NCI-H2171 treated with DMSO at 0.1 percent for 48 hours (cell line): Measurements from ENCODE around the gene CTAG1B.
A peak's percentile ranks its signal among the peaks of the same experiment; 100 is the strongest.
"Not testable (repeated sequence)": the region's sequence is repeated elsewhere in the genome, so short reads cannot be mapped to it uniquely, and the experiment has no call there.

Source experiments
- DNase-seq: peaks from one replicate; lab custom pipeline; 2025; lab: John Stamatoyannopoulos, UW

CTAG1B gene

DNA sequence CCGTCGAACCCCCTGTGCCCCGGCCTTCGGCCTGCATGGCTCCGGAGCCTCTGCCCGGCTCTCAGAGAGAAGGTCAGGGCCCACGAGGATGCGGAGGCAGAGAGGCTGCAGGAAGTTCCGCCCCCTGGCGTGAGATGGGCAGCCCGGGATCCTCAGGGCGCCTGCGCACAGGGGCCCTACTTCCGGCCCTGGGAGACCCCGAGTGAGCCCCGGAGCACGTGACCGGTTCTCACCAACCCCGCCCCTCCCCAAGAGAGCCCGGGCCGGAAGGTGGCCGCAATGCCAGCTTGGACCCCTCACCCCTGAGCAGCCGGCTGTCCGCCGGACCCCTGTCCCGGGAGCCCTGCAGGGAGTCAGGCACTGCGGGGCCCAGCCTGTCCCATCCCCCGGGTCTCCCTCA lies at the start of gene CTAG1B:
CTAG1B (minus strand) TSS at position 101 of the 400 bp plus-strand sequence; CDS start at position 37, 64 bp downstream.
- not testable (repeated sequence) for DNase-seq

DNA sequence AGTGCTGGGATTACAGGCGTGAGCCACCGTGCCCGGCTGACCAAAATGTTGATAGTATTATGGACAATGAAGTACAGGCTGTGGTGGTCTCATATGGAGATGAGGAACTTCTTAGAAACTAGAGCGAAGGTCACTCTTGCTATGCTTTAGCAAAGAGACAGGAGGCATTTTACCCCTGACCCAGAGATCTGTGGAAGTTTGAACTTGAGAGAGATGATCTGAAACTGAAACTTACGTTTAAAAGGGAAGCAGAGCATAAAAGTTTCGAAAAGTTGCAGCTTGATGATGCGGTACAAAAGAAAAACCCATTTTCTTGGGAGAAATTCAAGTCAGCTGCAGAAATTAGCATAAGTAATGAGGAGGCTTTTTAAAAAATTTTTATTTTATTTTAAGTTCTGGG lies 42.8 kb upstream of the CTAG1B start:
- no peak for DNase-seq

DNA sequence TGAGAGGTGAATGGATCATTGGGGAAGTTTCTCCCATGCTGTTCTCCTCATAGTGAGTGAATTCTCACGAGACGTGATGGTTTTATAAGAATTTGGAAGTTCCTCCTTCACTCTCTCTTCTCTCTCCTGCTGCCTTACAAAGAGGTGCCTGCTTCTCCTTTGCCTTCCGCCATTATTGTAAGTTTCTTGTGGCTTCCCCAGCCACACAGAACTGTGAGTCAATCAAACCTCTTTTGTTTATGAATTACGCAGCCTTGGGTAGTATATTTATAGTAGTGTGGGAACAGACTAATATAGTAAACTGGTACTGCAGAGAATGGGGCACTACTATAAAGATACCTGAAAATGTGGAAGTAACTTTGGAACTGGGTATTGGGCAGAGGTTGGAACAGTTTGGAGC lies 42.1 kb upstream of the CTAG1B start:
- no peak for DNase-seq

DNA sequence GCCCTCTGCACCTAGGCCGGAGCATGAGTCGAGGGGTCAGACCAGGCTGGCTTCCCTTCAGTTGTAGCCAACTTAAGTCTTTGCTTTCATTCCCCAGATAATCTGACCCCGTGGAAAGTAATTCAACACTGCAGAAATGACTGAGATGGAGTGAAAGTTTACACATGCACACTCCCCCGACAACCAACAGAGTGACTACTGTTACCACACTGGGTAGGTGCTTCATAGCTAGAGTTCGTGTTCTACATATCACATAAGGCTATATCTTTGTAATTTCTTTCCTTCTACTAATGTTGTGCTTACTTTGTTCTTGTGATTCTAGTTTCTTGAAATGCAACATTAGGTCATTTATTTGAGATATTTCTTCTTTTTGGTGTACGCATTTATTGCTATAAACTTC lies 41.5 kb upstream of the CTAG1B start:
- DNase-seq: no peak

DNA sequence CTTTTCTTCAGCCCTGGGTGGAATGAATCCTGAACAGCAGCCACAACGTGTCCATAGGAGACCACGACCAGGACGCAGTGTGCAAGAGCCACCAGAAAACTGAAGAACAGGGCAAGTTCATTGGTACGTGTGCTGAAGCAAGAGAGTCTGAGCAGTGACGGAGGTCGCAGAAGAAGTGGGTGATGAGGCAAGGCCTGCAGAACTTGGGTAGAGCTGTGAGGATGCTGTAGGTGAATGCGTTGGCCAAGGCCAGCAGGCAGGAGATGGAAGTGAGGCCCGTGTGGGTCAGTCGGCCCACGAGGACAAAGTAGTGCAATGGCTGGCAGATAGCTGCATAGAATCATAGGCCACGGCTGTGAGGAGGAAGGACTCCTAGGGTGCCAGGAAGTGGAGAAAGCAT lies 39.9 kb upstream of the CTAG1B start:
- no peak for DNase-seq

DNA sequence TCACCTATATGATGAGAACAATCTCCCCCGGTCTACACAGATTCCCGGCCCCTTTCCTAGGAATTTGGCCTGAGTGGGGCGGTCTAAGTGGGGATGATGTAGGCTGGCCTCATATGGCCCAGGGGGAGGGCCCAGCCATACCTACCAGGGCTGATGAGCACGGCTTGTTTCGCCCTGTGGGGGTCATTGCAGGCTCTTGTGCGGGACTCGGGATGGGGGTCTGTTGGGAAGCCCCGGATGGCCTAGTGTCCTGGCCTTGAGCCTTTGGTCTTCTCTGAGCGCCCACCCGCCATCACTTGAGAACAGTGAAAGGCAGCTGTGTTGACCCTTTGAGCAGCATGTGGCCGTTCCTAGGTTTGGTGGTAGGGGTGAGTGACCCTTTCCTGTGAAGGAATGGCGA lies 39.1 kb upstream of the CTAG1B start:
- DNase-seq: no peak

DNA sequence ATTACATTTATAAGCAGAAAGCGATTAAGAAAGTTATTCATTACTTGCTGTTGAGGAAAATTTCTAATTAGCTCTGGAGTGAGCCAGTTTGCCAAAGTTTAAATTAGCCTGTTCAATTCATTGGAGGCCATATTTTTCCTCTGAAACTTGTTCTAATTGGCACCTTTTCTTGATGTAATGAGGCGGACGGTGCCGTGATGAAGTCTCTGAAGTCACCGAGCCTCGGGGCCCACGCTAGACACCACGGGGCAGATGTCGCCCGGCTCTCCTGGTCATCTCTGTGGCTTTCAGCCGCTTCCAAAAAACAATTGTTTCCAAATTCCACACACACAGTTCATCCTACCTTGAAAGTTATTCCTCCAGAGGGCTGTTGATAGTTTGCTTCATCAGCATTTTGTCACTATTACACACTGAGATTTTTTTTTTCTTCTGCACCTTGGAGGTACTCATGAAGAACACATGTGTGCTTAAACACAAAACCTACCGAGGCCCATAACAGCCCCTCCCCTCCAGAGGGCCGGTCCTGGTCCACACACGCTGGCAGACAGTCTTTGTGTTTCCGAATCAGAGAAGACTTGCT lies 38.2 kb upstream of the CTAG1B start:
- no peak for DNase-seq

DNA sequence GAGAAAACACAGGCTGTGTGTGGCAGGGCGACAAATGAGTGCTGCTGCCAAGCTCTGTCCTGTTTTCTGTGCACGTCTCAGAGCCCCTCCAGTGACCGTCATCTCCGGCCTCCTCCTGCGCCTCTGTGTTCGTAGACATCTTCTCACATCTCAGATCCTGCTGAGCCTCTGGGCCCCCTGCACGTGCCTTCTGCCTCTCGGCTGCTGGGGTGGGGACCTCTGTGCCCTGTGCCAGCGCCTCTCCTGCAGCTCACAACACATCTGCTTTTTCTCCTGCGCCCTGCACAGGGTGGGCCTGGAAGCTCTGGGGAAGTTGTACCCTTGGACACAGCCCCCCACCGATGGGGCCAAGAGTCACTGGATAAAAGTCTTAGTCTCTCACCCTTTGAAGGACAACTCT lies 36.7 kb upstream of the CTAG1B start:
- DNase-seq: no peak

DNA sequence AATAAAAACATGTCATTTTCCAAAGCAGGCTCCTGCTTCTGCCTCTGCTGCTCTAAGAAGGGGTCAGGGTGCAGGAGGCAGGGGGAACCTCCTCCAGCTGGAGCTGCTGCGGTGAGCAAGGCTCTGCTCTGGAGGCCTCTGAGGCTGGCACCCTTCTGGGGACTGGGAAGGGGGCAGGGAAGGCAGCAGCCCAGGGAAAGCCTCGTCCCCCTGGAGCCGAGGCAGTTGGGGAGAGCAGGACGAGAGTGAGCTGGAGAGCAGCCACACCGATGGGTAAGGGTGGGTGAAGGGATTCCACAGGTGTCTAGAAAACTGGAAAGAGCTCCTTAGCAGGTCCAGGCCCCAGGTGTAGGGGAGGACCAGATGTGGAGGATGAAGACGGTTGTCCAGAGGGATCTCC lies 36.3 kb upstream of the CTAG1B start:
- DNase-seq: no peak

DNA sequence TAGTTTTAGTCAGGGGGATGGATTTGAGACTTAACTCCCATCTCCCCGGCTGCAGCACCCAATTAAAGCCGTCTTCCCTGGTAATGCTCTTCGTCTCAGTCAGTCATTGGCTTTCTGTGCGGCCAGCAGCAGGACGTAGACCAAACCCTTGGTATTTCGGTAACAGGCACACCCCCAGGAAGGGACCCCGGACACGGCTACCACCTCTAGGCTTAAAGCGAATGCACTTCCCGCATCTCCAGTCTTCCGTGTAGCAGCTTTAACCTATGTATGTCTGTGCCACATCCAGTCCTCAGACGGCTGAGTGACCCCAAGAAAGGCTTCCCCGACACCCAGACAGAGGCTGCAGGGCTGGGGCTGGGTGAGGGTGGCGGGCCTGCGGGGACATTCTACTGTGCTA lies 35.8 kb upstream of the CTAG1B start:
- no peak for DNase-seq

DNA sequence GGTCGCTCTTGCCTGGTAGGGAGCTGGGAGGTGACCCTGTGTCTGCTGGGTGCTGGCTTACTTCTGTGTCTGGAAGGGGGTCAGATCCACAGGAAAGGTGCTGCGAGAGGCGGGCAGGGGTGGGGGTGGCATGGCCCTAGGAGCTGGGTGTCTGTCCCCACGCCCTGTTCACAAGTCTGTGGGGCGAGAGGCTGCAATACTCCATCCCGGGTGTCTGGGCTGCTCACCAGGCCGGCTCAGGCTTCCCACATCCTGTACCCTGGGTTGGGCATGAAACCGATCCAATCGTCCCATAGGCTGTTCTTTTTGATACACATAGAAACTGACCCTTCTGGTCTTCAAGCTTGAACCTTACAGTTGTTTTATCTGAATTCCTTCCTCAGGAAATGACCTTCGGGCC lies 35.3 kb upstream of the CTAG1B start:
- DNase-seq: no peak

DNA sequence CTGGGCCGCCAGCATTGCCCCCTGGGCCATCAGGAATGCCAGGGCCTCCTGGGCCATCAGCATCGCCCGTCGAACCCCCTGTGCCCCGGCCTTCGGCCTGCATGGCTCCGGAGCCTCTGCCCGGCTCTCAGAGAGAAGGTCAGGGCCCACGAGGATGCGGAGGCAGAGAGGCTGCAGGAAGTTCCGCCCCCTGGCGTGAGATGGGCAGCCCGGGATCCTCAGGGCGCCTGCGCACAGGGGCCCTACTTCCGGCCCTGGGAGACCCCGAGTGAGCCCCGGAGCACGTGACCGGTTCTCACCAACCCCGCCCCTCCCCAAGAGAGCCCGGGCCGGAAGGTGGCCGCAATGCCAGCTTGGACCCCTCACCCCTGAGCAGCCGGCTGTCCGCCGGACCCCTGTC lies 34.3 kb upstream of the CTAG1B start, which contains the start of gene CTAG2:
CTAG2 (minus strand) TSS at position 167 of the 400 bp plus-strand sequence; CDS start at position 103, 64 bp downstream.
- DNase-seq: not testable (repeated sequence)

DNA sequence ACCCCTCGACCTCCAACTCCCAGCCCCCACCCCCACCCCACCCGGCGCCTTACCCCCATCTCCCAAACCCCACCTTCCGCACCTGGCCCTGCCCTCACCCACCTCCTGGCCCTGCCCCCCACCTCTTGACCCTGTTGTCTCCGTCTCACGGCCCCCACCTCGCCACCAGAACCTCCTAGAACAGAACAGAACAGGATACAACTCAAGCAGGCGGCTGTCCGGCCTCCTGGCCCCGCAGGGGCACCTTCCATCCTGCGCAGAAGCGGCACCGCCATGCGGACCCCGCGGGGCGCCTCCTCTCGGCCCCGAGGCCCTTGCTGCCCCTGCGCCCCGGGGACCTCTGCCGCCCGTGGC lies 33.9 kb upstream of the CTAG1B start:
- DNase-seq: no peak

DNA sequence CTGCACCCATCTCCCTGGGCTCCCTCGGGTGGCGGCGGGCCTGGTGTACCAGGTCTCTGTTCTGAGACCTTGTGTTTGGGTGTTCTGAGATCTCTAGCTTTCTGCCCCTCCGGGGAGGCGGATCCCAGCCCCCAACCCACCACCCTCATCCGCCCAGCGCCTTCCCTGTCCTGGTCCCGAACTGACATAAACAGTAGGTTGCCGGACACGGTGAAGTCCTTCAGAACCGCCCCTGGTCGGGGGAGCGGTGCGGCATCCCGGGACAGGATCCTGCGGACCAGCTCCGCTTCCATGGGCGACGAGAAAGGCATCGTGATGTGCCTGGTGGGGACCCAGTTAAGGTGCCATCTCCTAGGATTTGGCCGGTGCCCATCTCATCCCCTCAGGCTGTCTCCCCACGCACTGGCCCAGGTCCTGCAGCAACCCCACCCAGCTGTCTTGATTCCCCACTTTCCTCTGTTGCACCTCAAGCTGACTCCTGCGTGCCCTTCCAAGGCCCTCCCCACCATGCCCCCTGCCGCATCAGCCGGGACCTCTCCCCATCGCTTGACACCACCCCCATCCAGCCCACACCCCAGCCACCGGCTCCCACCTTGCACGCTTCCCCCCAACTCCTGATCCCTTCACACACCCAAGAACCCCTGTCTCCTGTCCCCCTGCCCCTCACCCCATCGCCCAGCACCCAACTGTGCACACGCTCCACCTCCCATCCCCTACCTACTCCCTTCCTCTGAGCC lies 33.4 kb upstream of the CTAG1B start:
- DNase-seq: no peak

DNA sequence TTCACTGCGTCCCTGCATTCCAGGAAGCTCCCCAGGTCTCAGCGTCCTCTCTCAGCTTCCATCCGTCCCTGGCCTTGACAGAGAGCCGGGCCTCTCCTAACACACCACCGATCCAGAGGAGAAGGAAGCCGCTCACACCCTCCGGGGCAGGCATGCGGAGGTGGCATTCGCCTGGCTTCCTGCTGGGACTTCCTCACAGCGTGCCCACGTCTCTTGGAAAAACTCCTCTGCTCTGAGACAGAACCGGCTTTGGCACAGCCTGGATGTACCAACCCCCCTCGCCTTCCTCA lies 31.1 kb upstream of the CTAG1B start:
- DNase-seq: no peak

DNA sequence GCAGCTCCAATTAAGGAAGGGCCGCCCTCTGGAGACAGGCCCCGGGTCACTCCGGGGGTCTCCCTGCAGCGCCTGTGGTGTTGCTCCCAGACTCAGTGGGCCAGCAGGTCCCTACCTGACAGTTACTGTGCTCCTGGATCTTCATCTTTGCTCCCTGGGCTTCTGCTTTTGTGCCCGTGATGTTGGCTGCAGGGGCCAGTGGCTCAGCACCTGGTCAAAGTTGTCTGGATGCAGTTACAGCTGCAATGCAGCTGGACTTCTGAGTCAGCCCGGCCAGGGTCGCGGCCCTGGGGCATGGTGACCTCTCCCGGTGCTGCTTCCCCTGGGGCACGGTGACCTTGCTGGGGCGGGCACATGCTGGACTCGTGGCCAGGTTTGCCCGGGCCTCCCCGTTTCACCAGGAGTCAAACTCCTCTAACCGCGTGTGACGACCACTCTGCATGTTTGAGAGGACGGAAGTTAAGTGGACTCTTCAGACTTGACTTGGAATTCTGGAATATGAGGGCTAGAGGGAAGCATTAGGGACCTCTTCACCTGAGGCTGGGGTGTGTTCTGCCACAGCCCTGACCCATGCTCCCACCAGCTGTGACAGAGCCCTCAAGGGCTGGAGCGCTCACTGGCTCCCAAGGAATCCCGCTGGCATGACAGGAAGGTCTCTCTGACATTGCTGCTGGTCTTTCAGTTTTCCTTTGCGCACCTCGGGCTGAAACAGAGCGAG lies 30.6 kb upstream of the CTAG1B start:
- DNase-seq: no peak

DNA sequence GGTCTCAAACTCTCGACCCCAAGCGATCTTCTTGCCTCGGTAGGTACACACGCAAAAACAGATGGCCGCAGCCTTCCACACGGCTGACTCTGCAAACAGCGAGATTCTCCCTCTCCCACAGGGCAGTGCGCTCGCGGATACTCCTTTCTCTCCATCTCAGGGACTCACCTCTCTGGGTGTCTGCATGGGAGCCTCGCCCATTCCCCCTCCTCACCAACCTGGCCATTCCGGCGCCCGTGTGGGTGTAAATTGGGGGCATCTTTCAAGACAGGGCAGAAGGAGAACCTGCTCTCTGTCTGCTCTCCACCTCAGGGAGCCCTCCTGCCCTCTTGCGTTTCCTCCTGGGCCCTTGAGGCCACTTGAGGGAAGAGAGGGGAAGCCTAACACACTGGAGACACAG lies 29.8 kb upstream of the CTAG1B start:
- DNase-seq: peak; percentile 46

DNA sequence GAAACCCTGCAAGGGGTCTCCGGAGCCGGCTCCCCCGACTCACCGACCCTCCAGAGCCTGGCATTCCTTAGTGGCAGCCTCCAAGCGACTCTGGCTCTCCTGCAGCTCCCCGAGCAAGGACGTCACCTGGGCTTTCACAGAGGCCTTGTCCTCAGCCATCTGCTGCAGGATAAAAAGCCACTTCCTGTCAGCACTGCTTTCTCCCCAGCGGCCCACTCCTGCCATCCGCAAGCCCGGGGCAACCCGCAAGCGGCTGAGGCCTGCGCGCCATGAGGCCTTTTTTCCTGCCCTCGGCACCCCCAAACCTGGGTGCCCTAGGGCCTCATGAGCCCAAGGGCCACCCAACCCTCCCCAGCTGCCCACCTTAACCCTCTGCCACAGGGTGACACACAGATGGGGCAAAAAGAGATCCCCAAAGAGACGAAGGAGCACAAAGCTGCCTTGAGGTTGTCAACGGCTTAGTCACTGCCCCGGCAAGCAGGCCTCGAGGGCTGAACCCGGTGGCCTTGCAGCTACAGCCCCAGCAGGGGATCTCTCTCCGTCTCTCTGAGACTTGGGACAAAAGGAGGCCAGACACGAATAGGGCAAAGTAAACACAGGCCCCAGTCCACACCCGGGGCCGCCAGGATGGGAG lies 26.8 kb upstream of the CTAG1B start:
- DNase-seq: not testable (repeated sequence)

DNA sequence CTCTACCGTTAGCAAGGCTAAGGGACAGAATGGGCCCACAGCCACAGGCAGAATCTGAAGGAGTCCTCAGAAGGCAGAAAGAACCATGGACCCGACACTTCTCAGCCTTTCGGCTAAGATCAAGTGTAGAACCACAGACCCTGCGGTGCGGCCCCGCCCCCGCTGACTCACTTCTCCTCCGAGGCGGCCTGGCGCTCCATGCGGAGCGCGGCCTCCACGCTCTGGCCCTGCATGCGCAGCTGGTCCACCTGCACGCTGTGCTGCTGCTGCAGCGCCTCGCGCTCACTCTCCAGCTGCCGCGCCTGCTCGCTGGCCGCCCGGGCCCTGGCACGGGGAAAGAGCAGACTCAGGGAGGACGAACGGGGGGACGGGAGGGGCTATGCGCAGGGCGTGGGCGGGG lies 24.6 kb upstream of the CTAG1B start:
- not testable (repeated sequence) for DNase-seq

DNA sequence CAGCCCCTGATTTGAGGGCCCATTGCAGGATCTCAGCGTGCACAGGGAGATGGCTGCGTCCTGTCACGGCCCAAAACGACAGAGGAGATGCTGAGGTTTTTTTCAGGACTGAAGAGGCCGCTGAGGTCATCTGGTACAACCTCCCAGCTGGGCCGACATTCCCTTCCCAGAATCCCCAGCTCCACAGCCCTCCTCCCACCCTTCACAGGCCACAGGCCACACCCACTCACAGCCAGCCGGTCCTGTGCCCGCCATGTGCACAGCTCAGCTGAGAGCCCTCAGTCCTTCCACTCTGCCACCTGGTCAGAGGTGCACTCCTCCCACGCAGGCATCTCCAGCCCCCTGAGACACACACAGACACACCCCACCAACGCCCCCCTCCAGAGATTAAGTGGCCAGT lies 22.7 kb upstream of the CTAG1B start:
- not testable (repeated sequence) for DNase-seq

DNA sequence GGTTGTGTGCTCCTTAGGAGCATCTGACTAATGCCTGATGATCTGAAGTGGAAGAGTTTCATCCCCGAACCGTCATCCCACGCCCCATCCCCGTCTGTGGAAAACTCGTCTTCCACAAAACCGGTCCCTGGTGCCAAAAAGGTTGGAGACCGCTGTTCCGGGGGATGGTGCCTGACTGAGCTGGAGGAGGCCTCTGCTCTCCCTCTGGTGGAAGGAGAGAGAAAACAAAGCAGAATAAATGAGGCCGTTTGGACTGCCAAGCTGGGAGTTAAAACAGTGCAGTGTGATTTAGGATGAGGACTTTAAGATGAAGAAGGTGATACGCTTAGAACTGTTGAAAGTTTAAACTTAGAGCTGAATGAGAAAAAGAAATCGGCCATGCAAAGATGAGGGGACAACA lies 14.6 kb upstream of the CTAG1B start:
- DNase-seq: not testable (repeated sequence)

DNA sequence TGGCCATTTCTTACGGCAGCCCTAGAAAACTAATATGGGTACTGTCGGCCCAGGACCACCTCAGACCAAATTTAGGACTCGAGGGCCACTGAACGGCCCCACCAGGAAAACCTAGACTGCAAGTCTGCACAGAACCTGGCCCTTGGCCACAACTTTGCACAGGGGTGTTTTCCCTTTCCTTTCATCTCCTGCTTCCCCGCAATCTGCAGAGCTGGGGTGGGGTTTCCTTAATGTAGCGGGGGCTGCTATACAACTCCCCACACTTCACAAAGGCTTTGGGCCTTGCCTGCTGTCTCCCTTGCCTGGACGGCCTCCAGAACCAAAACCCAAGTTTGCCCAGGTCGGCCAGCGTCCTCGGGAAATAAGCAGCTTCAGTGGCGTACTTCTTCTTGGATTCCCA lies 11.9 kb upstream of the CTAG1B start:
- not testable (repeated sequence) for DNase-seq

DNA sequence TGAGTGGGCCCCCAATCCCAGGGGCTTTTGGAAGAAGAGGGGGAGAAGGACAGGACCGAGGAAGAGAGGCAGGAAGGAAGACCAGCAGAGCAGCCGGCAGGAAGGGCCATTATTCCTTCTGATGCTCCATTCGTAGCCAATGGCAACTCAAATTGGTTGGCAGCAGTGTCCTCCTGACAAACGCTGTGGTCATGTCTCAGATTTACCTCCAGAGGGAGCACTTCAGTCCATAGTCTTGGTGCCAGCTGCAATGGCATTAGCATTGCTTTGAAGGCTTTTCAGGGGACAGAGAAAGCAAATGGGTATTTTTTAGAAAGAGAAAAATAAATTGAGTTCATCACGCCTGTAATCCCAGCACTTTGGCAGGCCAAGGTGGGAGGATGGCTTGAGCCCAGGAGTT lies 9.9 kb upstream of the CTAG1B start:
- DNase-seq: not testable (repeated sequence)
